AG09319 (cell line): ENCODE data around the gene HIKESHI.
"Not testable (repeated sequence)": the region's sequence is repeated elsewhere in the genome, so short reads cannot be mapped to it uniquely, and the experiment has no call there.

Experiments used
- DNase-seq: peaks from one replicate; pipeline ENCODE4 v3.0.0-alpha.2; 2010; ENCODE audit warnings: low read depth; ENCODE audit errors: extremely low read depth
- TF ChIP-seq, protein P1 (sequence below): IDR thresholded peaks from 2 replicates; pipeline ENCODE4 v1.5.1; 2011; ENCODE audit warnings: low read depth, mild to moderate bottlenecking, inconsistent platforms, low read length, moderate library complexity

The HIKESHI gene

DNA sequence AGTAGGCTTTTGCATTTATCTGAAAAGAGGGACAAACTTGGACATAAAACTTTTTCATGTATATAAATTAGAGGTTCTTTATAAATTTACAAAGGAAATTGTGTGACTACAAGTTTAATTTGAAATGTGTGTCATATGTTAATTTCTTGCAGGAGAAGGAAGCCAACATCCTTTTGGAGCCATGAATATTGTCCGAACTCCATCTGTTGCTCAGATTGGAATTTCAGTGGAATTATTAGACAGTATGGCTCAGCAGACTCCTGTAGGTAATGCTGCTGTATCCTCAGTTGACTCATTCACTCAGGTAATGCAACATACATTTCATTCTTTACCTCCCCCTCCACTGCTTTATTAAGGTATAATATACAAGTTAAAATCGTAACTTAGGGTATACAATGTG, 35.2 kb downstream of the HIKESHI start:
- TF ChIP-seq, protein P1, sequence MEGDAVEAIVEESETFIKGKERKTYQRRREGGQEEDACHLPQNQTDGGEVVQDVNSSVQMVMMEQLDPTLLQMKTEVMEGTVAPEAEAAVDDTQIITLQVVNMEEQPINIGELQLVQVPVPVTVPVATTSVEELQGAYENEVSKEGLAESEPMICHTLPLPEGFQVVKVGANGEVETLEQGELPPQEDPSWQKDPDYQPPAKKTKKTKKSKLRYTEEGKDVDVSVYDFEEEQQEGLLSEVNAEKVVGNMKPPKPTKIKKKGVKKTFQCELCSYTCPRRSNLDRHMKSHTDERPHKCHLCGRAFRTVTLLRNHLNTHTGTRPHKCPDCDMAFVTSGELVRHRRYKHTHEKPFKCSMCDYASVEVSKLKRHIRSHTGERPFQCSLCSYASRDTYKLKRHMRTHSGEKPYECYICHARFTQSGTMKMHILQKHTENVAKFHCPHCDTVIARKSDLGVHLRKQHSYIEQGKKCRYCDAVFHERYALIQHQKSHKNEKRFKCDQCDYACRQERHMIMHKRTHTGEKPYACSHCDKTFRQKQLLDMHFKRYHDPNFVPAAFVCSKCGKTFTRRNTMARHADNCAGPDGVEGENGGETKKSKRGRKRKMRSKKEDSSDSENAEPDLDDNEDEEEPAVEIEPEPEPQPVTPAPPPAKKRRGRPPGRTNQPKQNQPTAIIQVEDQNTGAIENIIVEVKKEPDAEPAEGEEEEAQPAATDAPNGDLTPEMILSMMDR: no peak
- no peak for DNase-seq

DNA sequence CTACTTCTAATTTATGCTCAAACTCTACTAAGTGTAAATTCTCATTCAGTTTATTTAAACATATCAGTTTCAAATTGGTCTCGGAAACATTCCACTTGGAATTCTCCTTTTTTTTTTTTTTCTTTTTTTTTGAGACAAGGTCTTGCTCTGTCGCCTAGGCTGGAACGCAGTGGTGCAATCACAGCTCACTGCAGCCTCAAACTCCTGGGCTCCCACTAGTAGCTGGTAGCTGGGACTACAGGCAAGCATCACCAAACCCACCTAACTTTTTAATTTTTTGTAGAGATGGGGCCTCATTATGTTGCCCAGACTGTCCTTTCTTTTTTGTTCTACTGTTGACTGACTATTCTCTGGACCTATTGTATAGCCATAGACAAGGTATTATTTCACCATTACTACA, 39.3 kb downstream of the HIKESHI start:
- TF ChIP-seq, protein P1: no peak
- no peak for DNase-seq

DNA sequence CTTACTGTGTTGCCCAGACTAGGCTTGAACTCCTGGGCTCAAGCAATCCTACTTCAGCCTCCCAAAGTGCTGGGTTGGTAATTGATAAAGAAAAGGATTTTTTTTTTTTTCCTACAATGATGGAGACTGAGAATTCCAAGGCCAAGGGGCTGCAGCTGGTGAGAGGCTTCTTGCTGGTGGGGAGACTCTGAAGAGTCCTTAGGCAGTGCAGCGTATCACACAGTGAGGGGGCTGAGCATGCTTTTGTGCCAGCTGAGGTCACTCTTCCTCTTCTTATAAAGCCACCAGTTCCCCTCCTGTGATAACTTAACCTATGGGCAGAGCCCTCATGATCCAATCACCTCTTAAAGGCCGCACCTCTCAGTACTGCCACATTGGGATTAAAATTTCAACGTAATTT, 44.5 kb downstream of the HIKESHI start:
- TF ChIP-seq, protein P1: no peak
- no peak for DNase-seq

DNA sequence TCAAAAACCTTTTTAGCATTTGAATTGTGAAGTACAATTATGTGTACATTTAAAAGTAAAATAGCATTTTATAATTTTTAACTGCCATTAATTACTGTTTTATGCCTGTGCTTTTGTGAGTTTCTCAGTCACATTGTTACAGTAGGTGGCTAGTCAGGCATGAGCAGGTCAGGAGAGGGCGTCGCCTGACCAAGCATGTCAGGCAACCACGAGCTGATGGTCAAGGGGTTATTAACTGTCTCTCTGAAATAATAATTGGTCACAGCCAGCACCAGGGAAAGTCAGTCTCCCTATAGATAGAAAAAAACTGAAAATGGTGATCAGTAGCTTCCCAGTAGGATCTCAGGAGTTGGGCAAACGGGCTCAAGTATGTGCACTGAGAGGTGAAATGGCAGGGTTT, 53.2 kb downstream of the HIKESHI start:
- DNase-seq: no peak
- TF ChIP-seq, protein P1: no peak

DNA sequence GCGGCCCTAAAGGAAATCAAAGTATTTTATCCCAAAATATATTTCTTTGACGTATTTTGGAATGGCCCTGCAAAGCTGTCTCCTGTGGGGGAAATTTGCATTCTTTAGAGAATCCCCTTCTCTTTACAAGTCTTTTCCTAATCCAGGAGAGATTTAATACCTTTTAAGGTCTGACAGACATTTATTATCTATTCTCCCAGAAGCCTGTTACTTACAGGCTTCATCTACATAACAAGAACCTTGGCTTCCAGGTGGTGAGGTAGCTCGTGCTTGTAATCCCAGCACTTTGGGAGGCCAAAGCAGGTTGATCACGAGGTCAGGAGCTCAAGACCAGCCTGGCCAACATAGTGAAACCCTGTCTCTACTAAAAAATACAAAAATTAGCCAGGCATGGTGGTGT, 55.4 kb downstream of the HIKESHI start:
- not testable (repeated sequence) for DNase-seq

DNA sequence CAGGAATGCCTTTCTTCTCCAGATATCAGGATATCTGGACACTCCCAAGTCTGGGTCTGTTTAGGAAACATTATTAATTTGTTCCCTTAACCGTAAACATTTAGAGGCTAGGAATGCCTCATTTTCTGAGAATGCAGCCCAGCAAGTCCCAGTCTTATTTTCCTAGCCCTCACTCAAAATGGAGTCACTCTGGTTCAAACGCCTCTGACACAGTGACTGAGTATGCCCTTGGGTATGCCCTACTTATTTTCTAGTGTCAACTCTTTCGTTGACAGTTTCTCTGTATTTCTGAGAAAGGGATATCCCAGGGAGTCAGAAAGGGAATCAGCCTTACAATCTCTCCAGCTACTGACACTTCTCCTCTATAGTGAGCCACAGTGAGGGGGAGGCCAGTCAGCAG, 56.7 kb downstream of the HIKESHI start:
- TF ChIP-seq, protein P1: no peak
- no peak for DNase-seq

DNA sequence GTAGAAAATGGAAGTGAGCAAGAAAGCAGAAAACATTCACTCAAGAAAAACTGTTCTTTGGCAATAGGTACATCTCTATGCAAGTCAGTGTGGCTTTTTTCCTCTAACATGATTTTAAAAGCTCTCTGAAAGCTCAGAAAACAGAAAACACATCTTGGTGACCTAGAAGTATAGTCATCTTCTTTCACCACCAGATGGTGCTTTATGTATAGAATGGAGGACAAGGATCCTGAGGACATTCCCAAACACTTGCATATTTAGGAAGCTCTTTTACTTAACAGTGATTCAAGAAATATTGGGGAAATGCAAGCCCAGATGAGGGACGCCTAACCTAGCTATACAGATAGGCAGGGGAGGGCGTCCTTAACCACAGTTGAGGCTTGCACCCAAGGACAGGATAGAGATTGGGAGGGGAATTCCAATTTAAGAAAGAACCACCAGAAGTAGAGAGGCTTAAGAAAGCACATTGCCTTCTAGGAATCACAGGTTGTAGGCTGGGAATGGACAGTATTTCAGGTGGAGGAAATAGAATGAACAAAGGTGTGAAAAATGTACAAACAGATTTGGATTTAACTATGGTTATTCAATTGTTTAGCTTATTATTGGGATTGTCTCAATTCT, 58.8 kb downstream of the HIKESHI start:
- DNase-seq: peak; percentile 30
- TF ChIP-seq, protein P1: peak; percentile 48

DNA sequence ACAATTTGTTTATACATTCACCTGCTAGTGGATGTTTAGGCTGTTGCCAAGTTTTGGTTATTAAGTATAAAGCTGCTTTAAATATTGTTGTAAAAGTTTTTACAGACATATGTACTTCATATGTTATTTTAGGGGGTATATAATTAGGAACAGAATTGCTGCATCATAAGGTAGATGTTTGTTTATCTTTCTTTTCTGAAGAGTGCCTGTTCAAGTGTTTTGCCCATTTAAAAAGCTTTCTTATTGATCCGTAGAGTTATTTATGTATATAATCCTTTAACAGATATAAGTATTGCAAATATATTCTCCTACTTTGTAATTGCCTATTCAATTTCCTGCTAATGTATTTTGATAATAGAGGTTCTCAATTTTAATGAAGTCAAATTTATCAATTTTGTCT, 61.4 kb downstream of the HIKESHI start:
- DNase-seq: no peak
- TF ChIP-seq, protein P1: no peak
